Hindlimb muscle (tissue), 1 donor: ENCODE measurements around the gene LRRC36. TPM values are rescaled to one million over a fixed set of nuclear protein-coding genes. Genes with fewer than 3 reads are reported as not detected.

ENCODE experiments used
- DNase-seq: peaks from one replicate; pipeline ENCODE4 v3.0.0-alpha.2; 2013
- polyA plus RNA-seq: library from polyadenylated mRNA; unstranded; fragments of 120-200 nt; gene quantifications from one replicate; pipeline ENCODE4 v1.2.1, GENCODE V29; 2013; ENCODE audit not compliant: insufficient read length

LRRC36 gene
- polyA plus RNA-seq, 1 donor = 0.50 TPM

GRCh38 chr16:67426950-67427349 is 100.3 kb downstream of the LRRC36 start:
- no peak for DNase-seq

- no peak for DNase-seq
These were observed 101.6 kb downstream of the LRRC36 start for GRCh38 chr16:67428146-67428731.

GRCh38 chr16:67429053-67429798 is 102.6 kb downstream of the LRRC36 start:
- DNase-seq = no peak

GRCh38 chr16:67429799-67430503 is 103.3 kb downstream of the LRRC36 start:
- DNase-seq = no peak

GRCh38 chr16:67430504-67430976 is 103.9 kb downstream of the LRRC36 start:
- DNase-seq = no peak

GRCh38 chr16:67430977-67431774 is 104.6 kb downstream of the LRRC36 start, which contains the start of gene HSD11B2:
Gene HSD11B2, plus strand, starts transcription at chr16:67431121. Its CDS starts 128 bp downstream, at chr16:67431249.
- no peak for DNase-seq

GRCh38 chr16:67431775-67432505 is 105.3 kb downstream of the LRRC36 start:
- no peak for DNase-seq

GRCh38 chr16:67432506-67432890 is 105.9 kb downstream of the LRRC36 start:
- DNase-seq = no peak

- no peak for DNase-seq
These were observed 106.6 kb downstream of the LRRC36 start for GRCh38 chr16:67433131-67433719.

Other genes starting within 250 kb of the LRRC36 start
- gene PHAF1, start 216.9 kb upstream of the LRRC36 start, polyA plus RNA-seq = 20.8 TPM
- 10.9 TPM for gene B3GNT9, start 175.8 kb upstream of the LRRC36 start, polyA plus RNA-seq
- 5.9 TPM for gene TRADD, start 166.9 kb upstream of the LRRC36 start, polyA plus RNA-seq
- gene FBXL8, start 166.9 kb upstream of the LRRC36 start, polyA plus RNA-seq = 2.5 TPM
- 5.3 TPM for gene HSF4, start 162.1 kb upstream of the LRRC36 start, polyA plus RNA-seq
- 44.3 TPM for gene NOL3, start 156.3 kb upstream of the LRRC36 start, polyA plus RNA-seq
- gene MATCAP1, start 142.9 kb upstream of the LRRC36 start, polyA plus RNA-seq = 22.9 TPM
- gene EXOC3L1, start 136.7 kb upstream of the LRRC36 start, polyA plus RNA-seq = 15.3 TPM
- gene E2F4, start 134.7 kb upstream of the LRRC36 start, polyA plus RNA-seq = 40.9 TPM
- gene ELMO3, start 127.7 kb upstream of the LRRC36 start, polyA plus RNA-seq = 1.1 TPM
- gene TMEM208, start 99.7 kb upstream of the LRRC36 start, polyA plus RNA-seq = 17.5 TPM
- gene FHOD1, start 79.3 kb upstream of the LRRC36 start, polyA plus RNA-seq = 20.1 TPM
- 1.5 TPM for gene SLC9A5, start 77.8 kb upstream of the LRRC36 start, polyA plus RNA-seq
- 10.0 TPM for gene PLEKHG4, start 47.3 kb upstream of the LRRC36 start, polyA plus RNA-seq
- 0.31 TPM for gene KCTD19, start 74 bp upstream of the LRRC36 start, polyA plus RNA-seq
- gene TPPP3, start 66.7 kb downstream of the LRRC36 start, polyA plus RNA-seq = 384 TPM
- 18.3 TPM for gene ZDHHC1, start 89.7 kb downstream of the LRRC36 start, polyA plus RNA-seq
- 12.5 TPM for gene HSD11B2, start 104.3 kb downstream of the LRRC36 start, polyA plus RNA-seq
- gene ATP6V0D1, start 154.3 kb downstream of the LRRC36 start, polyA plus RNA-seq = 71.6 TPM
- not detected for gene AGRP, start 156.7 kb downstream of the LRRC36 start, polyA plus RNA-seq
- gene RIPOR1, start 202.0 kb downstream of the LRRC36 start, polyA plus RNA-seq = 64.8 TPM
- 43.9 TPM for gene CTCF, start 235.7 kb downstream of the LRRC36 start, polyA plus RNA-seq